ENCODE data around the gene SH2D7. TPM values are rescaled to one million over a fixed set of nuclear protein-coding genes. Genes with fewer than 3 reads are reported as not detected.

The SH2D7 gene
- polyA plus RNA-seq, 1 donor, result 0.98 TPM

GRCh38 chr15:78060232-78060631 lies 32.1 kb upstream of the SH2D7 start:
- DNase-seq, result no peak

- no peak for DNase-seq
Measured at GRCh38 chr15:78061963-78062427, 30.4 kb upstream of the SH2D7 start.

GRCh38 chr15:78063217-78063616 lies 29.1 kb upstream of the SH2D7 start:
- no peak for DNase-seq

- no peak for DNase-seq
Measured at GRCh38 chr15:78063970-78064385, 28.4 kb upstream of the SH2D7 start.

- DNase-seq, result no peak
Measured at GRCh38 chr15:78064544-78064943, 27.8 kb upstream of the SH2D7 start.

- DNase-seq, result no peak
Measured at GRCh38 chr15:78065284-78065872, 27.0 kb upstream of the SH2D7 start.

- no peak for DNase-seq
Measured at GRCh38 chr15:78065973-78066946, 26.1 kb upstream of the SH2D7 start.

- DNase-seq, result no peak
Measured at GRCh38 chr15:78067328-78068228, 24.8 kb upstream of the SH2D7 start.

GRCh38 chr15:78069052-78069414 lies 23.3 kb upstream of the SH2D7 start:
- no peak for DNase-seq

- DNase-seq, result no peak
Measured at GRCh38 chr15:78069462-78070029, 22.8 kb upstream of the SH2D7 start.

GRCh38 chr15:78070049-78070700 lies 22.2 kb upstream of the SH2D7 start:
- no peak for DNase-seq

GRCh38 chr15:78071383-78071782 lies 21.0 kb upstream of the SH2D7 start:
- no peak for DNase-seq

- DNase-seq, result no peak
Measured at GRCh38 chr15:78072080-78072892, 20.1 kb upstream of the SH2D7 start.

GRCh38 chr15:78073046-78073787 lies 19.1 kb upstream of the SH2D7 start:
- DNase-seq, result no peak

- DNase-seq, result peak; percentile 78
Measured at GRCh38 chr15:78075490-78076230, 16.7 kb upstream of the SH2D7 start.

- DNase-seq, result no peak
Measured at GRCh38 chr15:78076231-78077052, 15.9 kb upstream of the SH2D7 start.

- peak; percentile 35 for DNase-seq
Measured at GRCh38 chr15:78077053-78077870, 15.1 kb upstream of the SH2D7 start, which contains the start of gene TBC1D2B. Gene TBC1D2B, minus strand, starts transcription at chr15:78077711. Its CDS starts 59 bp downstream, at chr15:78077652.

Measured in left kidney (tissue), 2 donors.